HG03060 (cell line): ENCODE data around the gene PHRF1.

Experiments used
- ATAC-seq: cut with Tn5 transposase; IDR thresholded peaks from one replicate; pipeline ENCODE4 v1.9.1; 2021; ENCODE audit warnings: low read depth, moderate number of reproducible peaks; ENCODE audit not compliant: unreplicated experiment

The PHRF1 gene

DNA sequence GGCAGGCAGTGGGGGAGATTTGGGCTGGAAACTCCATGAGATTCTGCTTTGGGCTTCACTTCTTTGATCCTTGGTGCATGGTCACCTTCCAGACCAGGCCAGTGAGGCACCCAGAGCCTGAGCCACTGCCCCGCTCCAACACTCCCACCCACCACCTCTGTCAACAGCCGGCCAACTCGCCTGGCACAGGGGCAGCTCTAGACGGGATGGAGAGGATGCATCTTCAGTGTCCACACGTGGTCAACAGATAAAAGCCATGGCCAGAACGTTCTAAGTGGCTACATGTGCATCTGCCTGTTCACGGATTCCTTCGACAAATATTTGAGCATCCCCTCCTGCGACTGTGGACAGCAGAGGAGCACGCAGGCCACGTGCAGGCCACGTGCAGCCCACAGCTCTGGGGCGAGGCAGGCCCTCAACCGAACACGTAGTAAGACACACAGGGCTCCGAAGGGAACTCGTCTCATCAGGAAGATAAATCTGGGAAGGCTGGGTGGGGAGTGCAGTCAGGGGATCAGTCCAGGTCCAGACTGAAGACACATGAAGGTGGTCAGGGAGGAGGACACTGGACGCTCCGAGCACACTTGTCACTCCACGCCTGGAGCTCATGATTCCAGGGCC is 37.7 kb upstream of the PHRF1 start:
- no peak for ATAC-seq

- ATAC-seq: no peak
Observed at GRCh38 chr11:539971-540481, 36.2 kb upstream of the PHRF1 start.

- no peak for ATAC-seq
Observed at GRCh38 chr11:540583-541432, 35.5 kb upstream of the PHRF1 start.

GRCh38 chr11:541433-541885 is 34.8 kb upstream of the PHRF1 start:
- no peak for ATAC-seq

- ATAC-seq: no peak
Observed at GRCh38 chr11:544817-545166, 31.5 kb upstream of the PHRF1 start.

GRCh38 chr11:545171-545570 is 31.1 kb upstream of the PHRF1 start:
- no peak for ATAC-seq

DNA sequence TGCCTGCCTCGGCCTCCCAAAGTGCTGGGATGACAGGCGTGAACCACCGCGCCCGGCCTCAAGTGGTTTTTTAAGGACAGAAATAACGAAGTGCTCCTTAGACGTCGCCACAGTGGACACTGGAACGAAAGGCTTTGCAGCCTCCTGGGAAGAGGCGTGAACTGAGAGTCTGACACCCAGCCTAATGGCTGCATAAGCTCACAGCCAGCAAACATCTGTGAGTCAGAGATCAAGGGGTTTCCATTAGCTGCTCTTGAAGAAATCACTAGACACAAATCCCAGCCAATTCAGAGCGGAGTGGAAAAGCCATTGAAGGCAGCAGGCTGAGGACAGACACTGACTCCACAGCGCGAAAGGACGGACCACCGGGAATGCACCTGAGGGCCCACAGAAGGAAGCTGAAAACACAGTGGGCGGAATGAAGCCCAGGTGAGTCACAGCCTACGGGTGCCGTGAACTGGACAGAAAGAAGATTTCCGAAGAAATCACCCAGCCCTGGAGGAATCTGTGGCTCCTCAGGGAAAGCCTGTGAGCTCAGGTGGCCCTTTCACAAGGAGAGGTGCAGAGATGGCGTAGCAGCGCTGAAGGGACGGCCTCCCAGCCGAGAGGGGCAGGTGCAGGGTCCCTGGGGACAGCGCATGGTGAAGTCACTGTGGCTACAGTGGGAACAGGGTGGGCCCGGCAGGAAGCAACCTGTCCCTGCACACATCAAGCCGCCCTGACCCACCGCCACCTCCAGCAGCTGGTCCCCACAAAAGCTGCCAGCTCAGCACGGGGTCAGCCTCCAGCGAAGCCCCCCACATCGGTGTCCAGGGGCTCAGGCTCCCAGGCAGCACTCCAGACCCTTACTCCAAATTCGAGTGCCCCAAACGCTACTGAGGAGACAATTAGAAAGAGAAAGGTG is 27.3 kb upstream of the PHRF1 start:
- no peak for ATAC-seq

GRCh38 chr11:550021-550745 is 26.1 kb upstream of the PHRF1 start:
- no peak for ATAC-seq

GRCh38 chr11:550746-551085 is 25.6 kb upstream of the PHRF1 start:
- ATAC-seq: no peak

DNA sequence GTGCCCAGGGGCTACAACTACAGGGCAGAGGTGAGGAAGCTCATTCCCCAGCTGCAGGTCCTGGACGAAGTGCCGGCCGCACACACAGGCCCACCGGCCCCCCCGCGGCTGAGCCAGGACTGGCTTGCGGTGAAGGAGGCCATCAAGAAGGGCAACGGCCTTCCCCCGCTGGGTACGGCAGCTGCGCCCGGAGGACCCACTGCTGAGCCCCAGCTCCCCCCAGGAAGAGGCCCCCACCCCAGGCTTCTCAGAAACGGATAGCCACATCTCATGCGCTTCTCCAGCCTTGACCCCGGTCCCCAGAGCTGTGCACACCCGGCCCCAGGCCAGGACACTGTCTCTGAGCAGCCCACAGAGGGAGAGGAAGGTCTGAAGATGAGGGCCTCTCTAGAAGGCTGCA is 25.1 kb upstream of the PHRF1 start:
- ATAC-seq: no peak

DNA sequence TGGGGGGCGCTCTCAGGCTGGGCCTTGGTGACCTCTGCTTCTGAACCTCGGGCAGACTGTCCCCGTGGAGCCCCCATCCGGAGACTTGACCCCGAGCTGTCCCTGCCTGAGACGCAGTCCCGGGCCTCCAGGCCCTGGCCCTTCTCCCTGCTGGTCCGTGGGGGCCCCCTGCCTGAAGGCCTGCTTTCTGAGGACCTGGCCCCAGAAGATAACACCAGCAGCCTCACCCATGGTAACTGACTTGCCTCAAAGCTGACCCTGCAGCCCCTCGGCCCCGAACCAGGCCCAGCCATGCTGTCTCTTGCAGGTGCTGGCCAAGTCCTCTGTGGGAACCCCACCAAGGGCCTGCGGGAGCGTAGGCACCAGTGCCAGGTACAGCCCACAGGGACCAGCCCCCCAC is 24.7 kb upstream of the PHRF1 start:
- ATAC-seq: no peak

- ATAC-seq: no peak
Observed at GRCh38 chr11:553083-553987, 22.9 kb upstream of the PHRF1 start.

DNA sequence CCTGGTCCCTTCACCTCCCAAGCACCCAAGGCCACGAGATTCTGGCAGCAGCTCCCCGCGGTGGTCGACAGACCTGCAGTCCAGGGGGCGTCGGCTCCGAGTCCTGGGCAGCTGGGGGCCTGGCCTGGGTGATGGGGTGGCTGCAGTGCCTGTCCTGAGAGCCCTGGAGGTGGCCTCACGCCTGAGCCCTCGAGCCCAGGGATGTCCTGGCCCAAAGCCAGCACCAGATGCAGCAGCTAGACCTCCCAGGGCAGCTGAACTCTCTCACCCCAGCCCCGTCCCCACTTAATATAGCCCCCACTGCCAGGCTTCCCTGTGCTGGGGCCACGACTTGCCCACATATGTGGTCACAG is 22.3 kb upstream of the PHRF1 start:
- no peak for ATAC-seq

- no peak for ATAC-seq
Observed at GRCh38 chr11:554428-555226, 21.6 kb upstream of the PHRF1 start.

- ATAC-seq: no peak
Observed at GRCh38 chr11:555227-555779, 21.0 kb upstream of the PHRF1 start.

- ATAC-seq: no peak
Observed at GRCh38 chr11:555780-556661, 20.2 kb upstream of the PHRF1 start.

DNA sequence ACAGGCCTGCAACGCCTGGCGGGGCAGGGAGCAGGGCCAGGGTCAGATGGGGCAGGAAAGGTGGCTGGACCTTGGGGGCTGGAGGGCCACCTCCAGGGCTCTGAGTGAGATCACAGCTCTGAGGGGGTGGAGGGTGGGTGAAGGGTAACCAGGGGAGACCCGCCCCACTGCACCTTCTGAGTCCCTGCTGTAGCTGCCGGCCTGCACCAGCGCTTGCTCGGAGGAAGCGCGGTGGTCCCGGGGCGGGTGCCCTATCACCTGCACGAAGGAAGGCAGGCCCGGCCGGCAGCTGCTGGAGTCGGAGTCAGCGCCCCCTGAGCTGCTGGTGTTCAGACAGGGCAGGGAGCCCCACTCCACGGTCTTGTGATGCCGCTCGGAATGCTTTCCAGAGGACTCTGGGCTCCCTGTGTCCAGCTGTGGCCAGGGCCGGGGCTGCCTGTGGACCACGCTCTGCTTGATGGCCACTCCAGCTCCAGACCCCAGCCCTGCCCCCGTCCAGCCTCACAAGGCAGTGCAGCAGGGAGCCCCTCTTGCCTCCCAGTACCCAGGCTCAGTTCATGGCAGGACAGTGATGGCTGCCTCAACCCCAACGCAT is 19.5 kb upstream of the PHRF1 start:
- ATAC-seq: no peak
